H9 (cell line): ENCODE measurements around the gene DEPP1. TPM values are rescaled to one million over a fixed set of nuclear protein-coding genes. Genes with fewer than 3 reads are reported as not detected.
A peak's percentile ranks its signal among the peaks of the same experiment; 100 is the strongest.

Source experiments
- DNase-seq: peaks from one replicate; pipeline ENCODE4 v3.0.0-alpha.2; 2017
- H2AFZ ChIP-seq: one replicate; pipeline ENCODE4 v1.6.1; 2013; ENCODE audit warnings: mild to moderate bottlenecking, low read length, control low read depth, moderate library complexity
- H2AK5ac ChIP-seq: 2 replicates; pipeline ENCODE4 v1.6.1; 2013; ENCODE audit warnings: low read length, control low read depth, mixed read lengths; ENCODE audit not compliant: insufficient read length
- H2BK120ac ChIP-seq: one replicate; pipeline ENCODE4 v1.6.1; 2013; ENCODE audit warnings: low read depth, mild to moderate bottlenecking, low read length, control low read depth, inconsistent platforms; ENCODE audit not compliant: poor library complexity, severe bottlenecking
- H2BK12ac ChIP-seq: 2 replicates; pipeline ENCODE4 v1.6.1; 2013; ENCODE audit warnings: low read length, control low read depth, mixed read lengths, low read depth; ENCODE audit not compliant: insufficient read length
- H2BK15ac ChIP-seq: 2 replicates; pipeline ENCODE4 v1.6.1; 2013; ENCODE audit warnings: low read depth, low read length, control low read depth
- H2BK20ac ChIP-seq: one replicate; pipeline ENCODE4 v1.6.1; 2013; ENCODE audit warnings: low read depth, mild to moderate bottlenecking, low read length, control low read depth, inconsistent platforms; ENCODE audit not compliant: poor library complexity, severe bottlenecking
- H2BK5ac ChIP-seq: 2 replicates; pipeline ENCODE4 v1.6.1; 2013; ENCODE audit warnings: low read length, control low read depth, mixed read lengths; ENCODE audit not compliant: insufficient read length
- H3K14ac ChIP-seq: 2 replicates; pipeline ENCODE4 v1.6.1; 2013; ENCODE audit warnings: low read length, control low read depth; ENCODE audit not compliant: insufficient read depth
- H3K18ac ChIP-seq: 2 replicates; pipeline ENCODE4 v1.6.1; 2013; ENCODE audit warnings: low read depth, mild to moderate bottlenecking, mixed read lengths, low read length, control low read depth; ENCODE audit not compliant: insufficient read length
- H3K23ac ChIP-seq: 2 replicates; pipeline ENCODE4 v1.6.1; 2013; ENCODE audit warnings: low read length, control low read depth, mixed read lengths, low read depth; ENCODE audit not compliant: insufficient read length
- H3K23me2 ChIP-seq: 2 replicates; pipeline ENCODE4 v1.6.1; 2013; ENCODE audit warnings: low read depth, mild to moderate bottlenecking, mixed read lengths, low read length, control low read depth; ENCODE audit not compliant: insufficient read length, poor library complexity, severe bottlenecking
- H3K27ac ChIP-seq: 2 replicates; pipeline ENCODE4 v1.5.1; 2013; ENCODE audit warnings: low read length, control low read depth, mixed read lengths, low read depth; ENCODE audit not compliant: insufficient read length
- H3K27me3 ChIP-seq: 2 replicates; pipeline ENCODE4 v1.6.1; 2013; ENCODE audit warnings: low read length, control low read depth, inconsistent platforms; ENCODE audit not compliant: insufficient read depth
- H3K4ac ChIP-seq: 2 replicates; pipeline ENCODE4 v1.6.1; 2013; ENCODE audit warnings: low read depth, mild to moderate bottlenecking, control low read depth, inconsistent platforms, low read length, moderate library complexity
- H3K4me1 ChIP-seq: 2 replicates; pipeline ENCODE4 v1.6.1; 2013; ENCODE audit warnings: low read length, control low read depth, inconsistent platforms; ENCODE audit not compliant: insufficient read depth
- H3K4me2 ChIP-seq: 2 replicates; pipeline ENCODE4 v1.6.1; 2013; ENCODE audit warnings: low read length, control low read depth, mixed read lengths; ENCODE audit not compliant: insufficient read length, insufficient read depth
- H3K56ac ChIP-seq: 2 replicates; pipeline ENCODE4 v1.6.1; 2013; ENCODE audit warnings: low read depth, mild to moderate bottlenecking, mixed read lengths, low read length, control low read depth; ENCODE audit not compliant: insufficient read length
- H3K79me1 ChIP-seq: 2 replicates; pipeline ENCODE4 v1.6.1; 2013; ENCODE audit warnings: low read depth, mild to moderate bottlenecking, moderate library complexity, low read length, control low read depth, inconsistent platforms; ENCODE audit not compliant: insufficient read depth, poor library complexity, severe bottlenecking
- H3K79me2 ChIP-seq: 2 replicates; pipeline ENCODE4 v1.6.1; 2013; ENCODE audit warnings: low read length, control low read depth, inconsistent platforms; ENCODE audit not compliant: insufficient read depth
- H3K9ac ChIP-seq: 2 replicates; pipeline ENCODE4 v1.6.1; 2013; ENCODE audit warnings: low read length, control low read depth, mixed read lengths; ENCODE audit not compliant: insufficient read length; ENCODE audit errors: extremely low read depth
- H3K9me3 ChIP-seq: one replicate; pipeline ENCODE4 v1.6.1; 2013; ENCODE audit warnings: low read depth, low read length, inconsistent platforms; ENCODE audit not compliant: control insufficient read depth
- H3T11ph ChIP-seq: one replicate; pipeline ENCODE4 v1.6.1; 2013; ENCODE audit warnings: mild to moderate bottlenecking, low read length, control low read depth, inconsistent platforms
- H4K20me1 ChIP-seq: one replicate; pipeline ENCODE4 v1.6.1; 2013; ENCODE audit not compliant: control insufficient read depth, insufficient read length, insufficient read depth
- H4K5ac ChIP-seq: 2 replicates; pipeline ENCODE4 v1.6.1; 2013; ENCODE audit warnings: low read depth, mild to moderate bottlenecking, mixed read lengths, low read length, control low read depth; ENCODE audit not compliant: insufficient read length
- H4K8ac ChIP-seq: replicated peaks from 2 replicates; pipeline ENCODE4 v1.6.1; 2013; ENCODE audit warnings: low read length, control low read depth, mixed read lengths, low read depth; ENCODE audit not compliant: insufficient read length
- H4K91ac ChIP-seq: 2 replicates; pipeline ENCODE4 v1.6.1; 2013; ENCODE audit warnings: low read depth, mild to moderate bottlenecking, moderate library complexity, mixed read lengths, low read length, control low read depth; ENCODE audit not compliant: insufficient read length
- H3K27ac Mint-ChIP-seq, 3 experiments: 2 replicates in 2 of 3; 3 replicates in 1 of 3; pipeline ENCODE4 v1.8.0; 2020 to 2021; ENCODE audit warnings: mixed read lengths in 3 of 3, mild to moderate bottlenecking in 1 of 3, moderate library complexity in 1 of 3
- H3K27me3 Mint-ChIP-seq: 2 replicates; pipeline ENCODE4 v1.8.0; 2021; ENCODE audit warnings: low read depth, mild to moderate bottlenecking, moderate library complexity, mixed read lengths
- H3K36me3 Mint-ChIP-seq, 3 experiments: 2 replicates in 2 of 3; 3 replicates in 1 of 3; pipeline ENCODE4 v1.8.0; 2020 to 2021; ENCODE audit warnings: low read depth in 3 of 3, mixed read lengths in 3 of 3; ENCODE audit not compliant: insufficient read depth in 1 of 3
- H3K4me1 Mint-ChIP-seq, 2 experiments: 2 replicates each; pipeline ENCODE4 v1.8.0; 2020; ENCODE audit warnings: mixed read lengths in 2 of 2
- H3K4me3 Mint-ChIP-seq, 2 experiments: 2 replicates in 1 of 2; 3 replicates in 1 of 2; pipeline ENCODE4 v1.8.0; 2020 to 2021; ENCODE audit warnings: mild to moderate bottlenecking in 2 of 2, mixed read lengths in 2 of 2, moderate library complexity in 1 of 2
- H3K9me3 Mint-ChIP-seq, 2 experiments: 2 replicates in 1 of 2; 3 replicates in 1 of 2; pipeline ENCODE4 v1.8.0; 2020; ENCODE audit warnings: mild to moderate bottlenecking in 2 of 2, mixed read lengths in 2 of 2, moderate library complexity in 1 of 2
- WGBS: extraction: QIAGEN DNeasy Blood & Tissue Kit; methylation state at CpG from one replicate; pipeline ENCODE4 v1.1.7; 2013; ENCODE audit warnings: missing lambda C conversion rate, low lambda C conversion rate, mixed read lengths; ENCODE audit not compliant: insufficient read length; ENCODE audit errors: extremely low coverage; 5-methylcytosine and 5-hydroxymethylcytosine counted together
- total RNA-seq: library from RNA; stranded (reverse); gene quantifications from 2 replicates; pipeline ENCODE4 v1.2.1, GENCODE V29; 2021
- TF ChIP-seq, protein P1 (sequence below): fragments of 200-600 bp; sonication (generic); conservative IDR thresholded peaks from 3 replicates; pipeline ENCODE4 v1.8.0; 2021; ENCODE audit warnings: antibody characterized with exemption, mild to moderate bottlenecking

DEPP1 gene
- total RNA-seq, 1 experiment from 2014 or later = 2.4 TPM

DNA sequence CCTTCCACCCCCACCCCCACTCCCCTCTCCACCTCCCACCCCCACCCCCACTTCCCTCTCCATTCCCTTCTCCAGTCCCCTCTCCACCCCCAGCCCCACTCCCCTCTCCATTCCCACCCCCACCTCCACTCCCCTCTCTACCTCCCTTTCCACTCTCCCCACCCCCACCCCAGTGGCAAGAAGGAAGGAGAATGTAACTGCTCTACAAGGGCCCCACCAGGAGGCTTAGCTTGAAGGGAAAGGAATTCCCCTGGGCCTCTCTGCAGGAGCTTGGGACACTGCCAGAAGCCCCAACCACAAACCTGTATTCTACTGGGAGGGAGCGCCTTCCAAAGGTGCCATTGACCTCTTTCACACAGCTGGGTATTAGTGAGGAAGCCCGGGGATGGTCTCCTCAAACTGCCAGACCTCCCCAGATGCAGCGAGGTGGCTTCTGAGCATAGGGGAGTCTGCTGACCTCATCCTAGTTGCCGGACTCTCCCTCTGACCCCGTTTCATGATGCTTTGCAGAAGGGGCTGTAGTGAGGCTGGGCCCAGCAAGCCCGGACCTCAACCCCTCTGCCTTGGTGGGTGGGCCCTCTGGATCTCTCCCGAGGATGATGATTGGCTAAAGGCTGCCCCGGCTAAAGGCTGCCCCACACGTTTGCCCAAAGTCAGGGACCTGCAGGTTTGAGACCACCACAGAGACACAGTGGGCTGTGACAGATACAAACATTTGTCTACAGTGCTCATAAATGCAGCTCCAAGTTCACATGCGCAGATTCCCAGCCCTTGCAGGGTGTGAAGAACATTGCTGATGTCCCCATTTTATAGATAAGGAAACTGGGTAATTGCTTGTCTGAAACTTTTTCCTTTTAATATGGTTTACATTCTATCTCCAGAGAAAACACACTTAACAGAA is 2.9 kb downstream of the DEPP1 start:
- Histone ChIP-seq H3K4me2 (peak overlapping the region; percentile 80), H4K91ac (no peak overlapping the region), H2BK120ac (no peak overlapping the region), H3K27me3 (no peaks in the 10 kb centered on the region), H3K14ac (no peak overlapping the region; the same call in 1 of the 2 replicates), H2AK5ac (no peak overlapping the region), H3K4ac (no peak overlapping the region), H3K23ac (no peak overlapping the region), H2BK12ac (no peak overlapping the region), H3K23me2 (peaks cover 4% of the 10 kb centered on the region), H3K27ac (no peak overlapping the region), H2BK5ac (no peak overlapping the region), H2AFZ (no peak overlapping the region), H2BK20ac (no peak overlapping the region), H4K20me1 (no peaks in the 10 kb centered on the region), H3K79me2 (no peaks in the 10 kb centered on the region), H4K8ac (no peak overlapping the region), H3K9me3 (no peaks in the 10 kb centered on the region), H3K79me1 (no peaks in the 10 kb centered on the region), H3K4me1 (peaks cover 16% of the 10 kb centered on the region), H3K56ac (no peak overlapping the region), H3K18ac (no peak overlapping the region), H3K9ac (no peak overlapping the region), H2BK15ac (no peak overlapping the region), H4K5ac (no peak overlapping the region), H3T11ph (no peak overlapping the region)
- peak; percentile 59 for DNase-seq
- Mint-ChIP-seq H3K4me1 (peaks cover 68% of the 10 kb centered on the region in 2 experiments), H3K4me3 (peak overlapping the region; percentile 44 to 46), H3K27me3 (peaks cover 7% of the 10 kb centered on the region), H3K9me3 (no peaks in the 10 kb centered on the region), H3K27ac (peak overlapping the region in 2 of 3 experiments; percentile 14 to 76; a peak in 3 of 7 replicates), H3K36me3 (peaks cover 3 to 13% (median 13%) of the 10 kb centered on the region in 3 experiments; a peak in 5 of 7 replicates)
- no CpG with 5 or more reads among the region's 10 CpGs for WGBS
- TF ChIP-seq, protein P1, sequence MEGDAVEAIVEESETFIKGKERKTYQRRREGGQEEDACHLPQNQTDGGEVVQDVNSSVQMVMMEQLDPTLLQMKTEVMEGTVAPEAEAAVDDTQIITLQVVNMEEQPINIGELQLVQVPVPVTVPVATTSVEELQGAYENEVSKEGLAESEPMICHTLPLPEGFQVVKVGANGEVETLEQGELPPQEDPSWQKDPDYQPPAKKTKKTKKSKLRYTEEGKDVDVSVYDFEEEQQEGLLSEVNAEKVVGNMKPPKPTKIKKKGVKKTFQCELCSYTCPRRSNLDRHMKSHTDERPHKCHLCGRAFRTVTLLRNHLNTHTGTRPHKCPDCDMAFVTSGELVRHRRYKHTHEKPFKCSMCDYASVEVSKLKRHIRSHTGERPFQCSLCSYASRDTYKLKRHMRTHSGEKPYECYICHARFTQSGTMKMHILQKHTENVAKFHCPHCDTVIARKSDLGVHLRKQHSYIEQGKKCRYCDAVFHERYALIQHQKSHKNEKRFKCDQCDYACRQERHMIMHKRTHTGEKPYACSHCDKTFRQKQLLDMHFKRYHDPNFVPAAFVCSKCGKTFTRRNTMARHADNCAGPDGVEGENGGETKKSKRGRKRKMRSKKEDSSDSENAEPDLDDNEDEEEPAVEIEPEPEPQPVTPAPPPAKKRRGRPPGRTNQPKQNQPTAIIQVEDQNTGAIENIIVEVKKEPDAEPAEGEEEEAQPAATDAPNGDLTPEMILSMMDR = no peak
